ENCODE data around the gene TOMM22.

The TOMM22 gene

GRCh38 chr22:38685761-38686160 lies 4.0 kb downstream of the TOMM22 start:
- no peak for TF ChIP-seq CTCF (IDR thresholded peaks at IDR 0.05; ENCODE audit: insufficient read depth, low read length, poor library complexity, severe bottlenecking)
- Histone ChIP-seq H3K27me3 (replicated peaks; ENCODE audit: control insufficient read depth, insufficient read depth, low read length) (no peaks in the 10 kb centered on the region), H3K36me3 (ENCODE audit: control insufficient read depth, insufficient read depth, low read length) (peaks cover 27% of the 10 kb centered on the region), H3K4me3 (replicated peaks; ENCODE audit: low read depth, low read length) (no peak overlapping the region)
- DNase-seq (ENCODE audit: extremely low read depth, insufficient read length) = no peak

GRCh38 chr22:38689651-38690050 lies 7.9 kb downstream of the TOMM22 start:
- H3K27me3 ChIP-seq (replicated peaks; ENCODE audit: control insufficient read depth, insufficient read depth, low read length) = no peaks in the 10 kb centered on the region
- H3K36me3 ChIP-seq (ENCODE audit: control insufficient read depth, insufficient read depth, low read length) = peaks cover 25% of the 10 kb centered on the region
- H3K4me3 ChIP-seq (replicated peaks; ENCODE audit: low read depth, low read length) = no peak overlapping the region
- DNase-seq (ENCODE audit: extremely low read depth, insufficient read length) = no peak
- no peak for TF ChIP-seq CTCF (IDR thresholded peaks at IDR 0.05; ENCODE audit: insufficient read depth, low read length, poor library complexity, severe bottlenecking)

- H3K36me3 ChIP-seq (ENCODE audit: control insufficient read depth, insufficient read depth, low read length) = peaks cover 3% of the 10 kb centered on the region
- no peaks in the 10 kb centered on the region for H3K27me3 ChIP-seq (replicated peaks; ENCODE audit: control insufficient read depth, insufficient read depth, low read length)
- TF ChIP-seq CTCF (IDR thresholded peaks at IDR 0.05; ENCODE audit: insufficient read depth, low read length, poor library complexity, severe bottlenecking) = no peak
- DNase-seq (ENCODE audit: extremely low read depth, insufficient read length) = no peak
- no peak overlapping the region for H3K4me3 ChIP-seq (replicated peaks; ENCODE audit: low read depth, low read length)
Measured at GRCh38 chr22:38694049-38694448, 12.3 kb downstream of the TOMM22 start.

- no peak for DNase-seq (ENCODE audit: extremely low read depth, insufficient read length)
- Histone ChIP-seq H3K27me3 (replicated peaks; ENCODE audit: control insufficient read depth, insufficient read depth, low read length) (no peaks in the 10 kb centered on the region), H3K4me3 (replicated peaks; ENCODE audit: low read depth, low read length) (no peak overlapping the region), H3K36me3 (ENCODE audit: control insufficient read depth, insufficient read depth, low read length) (no peaks in the 10 kb centered on the region)
- TF ChIP-seq CTCF (IDR thresholded peaks at IDR 0.05; ENCODE audit: insufficient read depth, low read length, poor library complexity, severe bottlenecking) = no peak
Measured at GRCh38 chr22:38694940-38695339, 13.2 kb downstream of the TOMM22 start.

- Histone ChIP-seq H3K27me3 (replicated peaks; ENCODE audit: control insufficient read depth, insufficient read depth, low read length) (no peaks in the 10 kb centered on the region), H3K4me3 (replicated peaks; ENCODE audit: low read depth, low read length) (no peak overlapping the region), H3K36me3 (ENCODE audit: control insufficient read depth, insufficient read depth, low read length) (no peaks in the 10 kb centered on the region)
- DNase-seq (ENCODE audit: extremely low read depth, insufficient read length) = no peak
- no peak for TF ChIP-seq CTCF (IDR thresholded peaks at IDR 0.05; ENCODE audit: insufficient read depth, low read length, poor library complexity, severe bottlenecking)
Measured at GRCh38 chr22:38696606-38697424, 15.1 kb downstream of the TOMM22 start.
